ENCODE results near the gene PHACTR1. TPM values are rescaled to one million over a fixed set of nuclear protein-coding genes. Genes with fewer than 3 reads are reported as not detected.

The PHACTR1 gene
- total and polyA plus RNA-seq, 8 donors: 0.46 to 17.4 (median 6.4) TPM; not detected in 1

GRCh38 chr6:13216236-13217014 is 499.9 kb downstream of the PHACTR1 start:
- peak in 1 of 2 donors; percentile 19 for DNase-seq
- Histone ChIP-seq H3K9me3 (no peaks in the 10 kb centered on the region), H3K4me3 (no peak overlapping the region), H3K36me3 (peaks cover 0 to 29% (median 0%) of the 10 kb centered on the region in 4 donors), H3K27ac (peak overlapping the region in 1 of 5 donors; percentile 24), H3K4me1 (peaks cover 6 to 25% (median 14%) of the 10 kb centered on the region in 4 donors), H3K27me3 (no peaks in the 10 kb centered on the region)
- intact Hi-C loops (cut with DNase I; ENCODE audit: low total_unique reads): no loop called here
- TF ChIP-seq POLR2AphosphoS5 (IDR thresholded peaks at IDR 0.05): no peak
- 34 to 53% (median 38%) methylated on average over 2 of the region's 2 CpGs for WGBS, 5 donors

- Histone ChIP-seq H3K9me3 (no peaks in the 10 kb centered on the region), H3K36me3 (peaks cover 0 to 21% (median 0%) of the 10 kb centered on the region in 4 donors), H3K4me3 (no peak overlapping the region), H3K27ac (no peak overlapping the region), H3K27me3 (no peaks in the 10 kb centered on the region), H3K4me1 (peaks cover 6 to 25% (median 14%) of the 10 kb centered on the region in 4 donors)
- intact Hi-C loops (cut with DNase I; ENCODE audit: low total_unique reads): no loop called here
- 35 to 50% (median 42%) methylated on average over 4 of the region's 4 CpGs for WGBS, 5 donors
- DNase-seq: peak in 1 of 2 donors; percentile 43
- TF ChIP-seq CTCF (IDR thresholded peaks at IDR 0.05): no peak
- no peak for TF ChIP-seq EP300 (IDR thresholded peaks at IDR 0.05)
- no peak for TF ChIP-seq POLR2A (IDR thresholded peaks at IDR 0.05)
- TF ChIP-seq POLR2AphosphoS5 (IDR thresholded peaks at IDR 0.05): no peak
These were observed 500.8 kb downstream of the PHACTR1 start for GRCh38 chr6:13217206-13217905.

DNA sequence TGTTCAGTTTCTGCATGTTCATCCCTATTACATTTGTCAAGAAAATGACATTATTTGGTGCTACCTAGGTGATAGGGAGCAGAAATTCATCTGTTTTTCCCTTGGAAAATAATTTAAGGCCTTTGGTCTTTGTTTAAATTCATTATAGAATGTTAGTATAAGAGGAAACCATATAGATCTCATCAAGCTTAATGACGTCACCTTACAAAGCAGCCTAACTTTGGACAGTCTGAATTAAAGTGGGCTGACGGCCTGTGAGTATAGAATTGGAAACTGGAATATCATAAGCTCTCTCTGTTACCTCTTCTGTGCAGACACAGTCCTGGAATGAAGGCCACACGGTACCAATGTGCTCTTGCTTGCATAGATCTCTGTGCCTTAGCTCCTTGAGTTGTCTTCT is 503.7 kb downstream of the PHACTR1 start:
- Histone ChIP-seq H3K27me3 (no peaks in the 10 kb centered on the region), H3K36me3 (peaks cover 0 to 6% (median 0%) of the 10 kb centered on the region in 4 donors), H3K9me3 (no peaks in the 10 kb centered on the region), H3K4me3 (no peak overlapping the region), H3K27ac (no peak overlapping the region), H3K4me1 (peaks cover 6 to 25% (median 14%) of the 10 kb centered on the region in 4 donors)
- WGBS, 5 donors: 87 to 97% (median 90%) methylated on average over 3 of the region's 3 CpGs
- intact Hi-C loops (cut with DNase I; ENCODE audit: low total_unique reads): no loop called here
- no peak for TF ChIP-seq POLR2AphosphoS5 (IDR thresholded peaks at IDR 0.05)
- no peak for TF ChIP-seq EP300 (IDR thresholded peaks at IDR 0.05)
- no peak for TF ChIP-seq CTCF (IDR thresholded peaks at IDR 0.05)
- no peak for TF ChIP-seq POLR2A (IDR thresholded peaks at IDR 0.05)
- DNase-seq: no peak

GRCh38 chr6:13222048-13222447 is 505.5 kb downstream of the PHACTR1 start:
- no peak for DNase-seq
- no peak for TF ChIP-seq POLR2A (IDR thresholded peaks at IDR 0.05)
- TF ChIP-seq CTCF (IDR thresholded peaks at IDR 0.05): no peak
- TF ChIP-seq POLR2AphosphoS5 (IDR thresholded peaks at IDR 0.05): no peak
- no peak for TF ChIP-seq EP300 (IDR thresholded peaks at IDR 0.05)
- Histone ChIP-seq H3K4me1 (peaks cover 3 to 13% (median 8%) of the 10 kb centered on the region in 4 donors), H3K36me3 (peaks cover 0 to 6% (median 0%) of the 10 kb centered on the region in 4 donors), H3K4me3 (no peak overlapping the region), H3K9me3 (no peaks in the 10 kb centered on the region), H3K27me3 (no peaks in the 10 kb centered on the region), H3K27ac (no peak overlapping the region)
- intact Hi-C loops (cut with DNase I; ENCODE audit: low total_unique reads): no loop called here
- 84 to 89% (median 87%) methylated on average over 4 of the region's 4 CpGs for WGBS, 5 donors

All from stomach (tissue), 9 donors.